Type B pancreatic cell (in vitro differentiated cells): ENCODE results near the gene CDK16. TPM values are rescaled to one million over a fixed set of nuclear protein-coding genes. Genes with fewer than 3 reads are reported as not detected.
"Not testable (repeated sequence)": the region's sequence is repeated elsewhere in the genome, so short reads cannot be mapped to it uniquely, and the experiment has no call there.

Experiments
- DNase-seq: peaks from one replicate; pipeline ENCODE4 v3.0.0; 2021; ENCODE audit warnings: mixed read lengths; ENCODE audit not compliant: unreplicated experiment; ENCODE audit errors: extremely low spot score
- H3K27ac Mint-ChIP-seq: 2 replicates; pipeline ENCODE4 v1.8.0; 2021; ENCODE audit warnings: mild to moderate bottlenecking, mixed read lengths
- H3K27me3 Mint-ChIP-seq: 2 replicates; pipeline ENCODE4 v1.8.0; 2021; ENCODE audit warnings: mixed read lengths
- H3K36me3 Mint-ChIP-seq: 2 replicates; pipeline ENCODE4 v1.8.0; 2021; ENCODE audit warnings: mixed read lengths
- H3K4me1 Mint-ChIP-seq: one replicate; pipeline ENCODE4 v1.8.0; 2021; ENCODE audit warnings: mixed read lengths; ENCODE audit not compliant: unreplicated experiment
- H3K4me3 Mint-ChIP-seq: 2 replicates; pipeline ENCODE4 v1.8.0; 2021; ENCODE audit warnings: mild to moderate bottlenecking, mixed read lengths
- H3K9me3 Mint-ChIP-seq: 2 replicates; pipeline ENCODE4 v1.8.0; 2021; ENCODE audit warnings: mixed read lengths
- total RNA-seq: library from RNA; stranded (reverse); gene quantifications from 2 replicates; pipeline ENCODE4 v1.2.1, GENCODE V29; 2021; ENCODE audit warnings: low replicate concordance
- TF ChIP-seq, protein P1 (sequence below): fragments of 200-600 bp; sonication (generic); conservative IDR thresholded peaks from 2 replicates; pipeline ENCODE4 v1.5.0; 2021; ENCODE audit warnings: antibody characterized with exemption, mild to moderate bottlenecking

CDK16 gene
- total RNA-seq, 1 donor from 2014 or later = 234 TPM

DNA sequence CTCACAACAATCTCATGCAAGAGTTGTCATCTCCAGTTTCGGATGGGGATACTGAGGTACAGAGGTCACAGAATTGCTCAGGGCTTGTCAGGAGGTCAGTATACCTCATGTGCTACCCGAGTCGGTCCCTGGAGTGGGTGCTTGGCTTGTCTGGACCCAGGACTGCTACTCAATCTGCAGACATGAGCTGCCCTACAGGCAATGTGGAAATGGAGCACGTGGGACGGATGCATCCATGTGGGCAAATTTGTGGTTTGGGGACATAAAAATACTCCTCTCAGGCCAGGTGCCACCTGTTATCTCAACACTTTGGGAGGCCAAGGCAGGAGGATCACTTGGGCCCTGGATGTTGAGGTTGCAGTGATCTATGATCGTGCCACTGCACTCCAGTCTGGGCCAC, 30.1 kb downstream of the CDK16 start:
- Mint-ChIP-seq H3K4me3 (no peak overlapping the region), H3K36me3 (peaks cover 28% of the 10 kb centered on the region), H3K27ac (no peak overlapping the region), H3K27me3 (no peaks in the 10 kb centered on the region), H3K9me3 (no peaks in the 10 kb centered on the region), H3K4me1 (no peaks in the 10 kb centered on the region)
- TF ChIP-seq, protein P1, sequence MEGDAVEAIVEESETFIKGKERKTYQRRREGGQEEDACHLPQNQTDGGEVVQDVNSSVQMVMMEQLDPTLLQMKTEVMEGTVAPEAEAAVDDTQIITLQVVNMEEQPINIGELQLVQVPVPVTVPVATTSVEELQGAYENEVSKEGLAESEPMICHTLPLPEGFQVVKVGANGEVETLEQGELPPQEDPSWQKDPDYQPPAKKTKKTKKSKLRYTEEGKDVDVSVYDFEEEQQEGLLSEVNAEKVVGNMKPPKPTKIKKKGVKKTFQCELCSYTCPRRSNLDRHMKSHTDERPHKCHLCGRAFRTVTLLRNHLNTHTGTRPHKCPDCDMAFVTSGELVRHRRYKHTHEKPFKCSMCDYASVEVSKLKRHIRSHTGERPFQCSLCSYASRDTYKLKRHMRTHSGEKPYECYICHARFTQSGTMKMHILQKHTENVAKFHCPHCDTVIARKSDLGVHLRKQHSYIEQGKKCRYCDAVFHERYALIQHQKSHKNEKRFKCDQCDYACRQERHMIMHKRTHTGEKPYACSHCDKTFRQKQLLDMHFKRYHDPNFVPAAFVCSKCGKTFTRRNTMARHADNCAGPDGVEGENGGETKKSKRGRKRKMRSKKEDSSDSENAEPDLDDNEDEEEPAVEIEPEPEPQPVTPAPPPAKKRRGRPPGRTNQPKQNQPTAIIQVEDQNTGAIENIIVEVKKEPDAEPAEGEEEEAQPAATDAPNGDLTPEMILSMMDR = no peak
- no peak for DNase-seq

DNA sequence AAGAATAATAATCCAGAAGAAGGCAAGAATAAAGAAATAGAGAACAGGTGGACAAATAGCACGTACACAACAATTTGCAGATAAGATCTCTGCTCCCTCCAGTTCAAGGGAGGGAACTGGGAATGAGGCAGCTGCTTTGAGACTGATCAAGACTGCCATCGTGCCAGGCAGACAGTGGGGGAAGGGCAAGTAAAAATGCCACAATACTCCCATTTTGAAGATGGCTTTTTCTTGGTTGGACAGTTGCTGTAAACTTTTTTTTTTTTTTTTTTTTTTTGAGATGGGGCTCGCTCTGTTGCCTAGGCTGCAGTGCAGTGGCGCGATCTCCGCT, 31.5 kb downstream of the CDK16 start:
- no peaks in the 10 kb centered on the region for H3K27me3 Mint-ChIP-seq

DNA sequence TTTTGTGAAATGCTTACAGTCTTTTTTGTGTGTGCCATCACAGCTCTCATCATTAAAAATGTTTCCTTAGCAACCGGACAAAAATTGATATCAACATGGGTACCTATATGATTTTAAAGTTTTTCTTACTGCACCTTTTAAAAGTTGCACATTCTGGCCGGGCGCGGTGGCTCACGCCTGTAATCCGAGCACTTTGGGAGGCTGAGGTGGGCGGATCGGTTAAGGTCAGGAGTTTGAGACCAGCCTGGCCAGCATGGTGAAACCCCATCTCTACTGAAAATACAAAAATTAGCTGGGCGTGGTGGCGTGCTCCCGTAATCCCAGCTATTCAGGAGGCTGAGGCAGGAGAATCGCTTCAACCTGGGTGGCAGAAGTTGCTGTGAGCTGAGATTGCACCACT, 39.1 kb downstream of the CDK16 start:
- not testable (repeated sequence) for H3K27me3 Mint-ChIP-seq, H3K9me3 Mint-ChIP-seq, DNase-seq

More for the DNA sequence above, 31.5 kb downstream of the CDK16 start:
- Mint-ChIP-seq H3K4me3 (no peak overlapping the region), H3K9me3 (no peaks in the 10 kb centered on the region), H3K27ac (no peak overlapping the region), H3K4me1 (no peaks in the 10 kb centered on the region), H3K36me3 (peaks cover 20% of the 10 kb centered on the region)
- TF ChIP-seq, protein P1 = no peak
- no peak for DNase-seq

DNA sequence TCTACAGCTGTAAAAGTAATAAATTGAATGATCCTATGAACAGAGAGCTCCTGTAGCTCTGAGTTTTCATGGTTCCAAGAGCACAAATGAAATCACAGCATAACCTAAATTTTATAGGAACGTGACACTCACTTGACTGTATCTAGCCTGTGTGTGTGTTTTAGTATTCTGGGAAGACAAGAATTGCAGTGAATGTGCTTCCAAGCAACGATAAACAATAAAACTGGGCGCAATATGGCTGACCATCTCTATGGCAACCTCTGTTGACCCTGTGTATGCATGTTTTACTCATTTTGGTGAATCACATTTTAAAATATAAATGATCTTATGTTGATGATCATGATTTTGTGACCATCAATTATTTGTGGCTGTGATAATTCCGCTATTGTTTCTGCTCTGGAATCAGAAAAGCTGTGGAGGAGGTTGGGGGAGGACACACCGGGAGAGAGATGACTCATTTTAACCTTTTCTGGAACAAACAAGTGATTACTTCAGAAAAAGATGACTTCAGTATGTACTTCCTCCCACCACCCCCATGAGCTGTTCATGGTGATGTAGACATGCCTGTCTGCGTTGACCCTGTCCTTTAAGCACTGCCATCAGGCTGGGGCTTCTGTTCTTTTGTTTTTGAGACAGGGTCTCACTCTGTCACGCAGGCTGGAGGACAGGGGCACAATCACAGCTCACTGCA, 46.1 kb downstream of the CDK16 start:
- no peaks in the 10 kb centered on the region for H3K36me3 Mint-ChIP-seq
- H3K27ac Mint-ChIP-seq = no peak overlapping the region
- H3K27me3 Mint-ChIP-seq = no peaks in the 10 kb centered on the region
- peaks cover 7% of the 10 kb centered on the region for H3K9me3 Mint-ChIP-seq
- DNase-seq = no peak
- peaks cover 4% of the 10 kb centered on the region for H3K4me1 Mint-ChIP-seq
- TF ChIP-seq, protein P1 = no peak
- H3K4me3 Mint-ChIP-seq = no peak overlapping the region

More for the DNA sequence above, 39.1 kb downstream of the CDK16 start:
- not testable (repeated sequence) for H3K4me1 Mint-ChIP-seq, H3K4me3 Mint-ChIP-seq, H3K36me3 Mint-ChIP-seq, H3K27ac Mint-ChIP-seq

DNA sequence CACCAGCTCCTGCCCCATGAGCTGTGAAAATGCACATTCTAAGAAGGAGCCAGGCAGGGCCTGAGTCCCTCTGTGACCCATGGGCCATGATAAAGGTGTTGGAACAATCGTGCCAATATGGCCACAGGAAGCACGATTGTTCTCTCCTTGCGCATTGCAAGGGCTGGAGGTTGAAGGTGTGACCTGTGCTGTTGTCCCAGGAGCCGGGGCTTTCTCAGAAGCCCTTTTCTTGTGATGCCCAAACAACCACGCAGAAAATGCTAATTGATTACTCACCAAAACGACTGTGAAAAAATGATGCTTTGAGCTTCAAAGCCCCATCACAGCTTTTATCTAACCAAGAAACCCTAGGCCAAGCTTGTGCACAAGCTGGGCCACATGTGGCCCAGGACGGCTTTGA, 48.2 kb downstream of the CDK16 start:
- no peak for DNase-seq
- H3K4me3 Mint-ChIP-seq = no peak overlapping the region
- TF ChIP-seq, protein P1 = no peak
- H3K36me3 Mint-ChIP-seq = no peaks in the 10 kb centered on the region
- H3K9me3 Mint-ChIP-seq = peaks cover 7% of the 10 kb centered on the region
- no peak overlapping the region for H3K27ac Mint-ChIP-seq
- H3K4me1 Mint-ChIP-seq = peaks cover 4% of the 10 kb centered on the region
- no peaks in the 10 kb centered on the region for H3K27me3 Mint-ChIP-seq

DNA sequence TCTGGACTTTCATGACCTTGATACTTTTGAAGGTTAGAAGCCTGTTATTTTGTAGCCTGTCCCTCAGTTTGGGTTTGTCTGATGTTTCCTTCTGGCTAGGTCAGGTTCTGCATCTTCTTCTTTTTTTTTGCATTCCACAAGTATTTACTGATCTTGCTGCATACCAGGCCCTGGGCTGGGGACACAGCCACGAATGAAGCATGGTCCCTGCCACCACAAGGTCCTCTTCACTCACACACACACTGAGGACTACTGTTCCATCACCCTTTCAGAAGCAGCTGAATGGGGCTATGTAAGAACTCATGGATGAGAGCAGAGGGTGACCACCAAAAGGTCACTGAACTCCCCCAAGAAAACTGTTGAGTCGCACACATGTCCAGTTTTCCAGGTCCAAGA, 53.5 kb downstream of the CDK16 start:
- TF ChIP-seq, protein P1 = no peak
- Mint-ChIP-seq H3K27me3 (no peaks in the 10 kb centered on the region), H3K4me1 (no peaks in the 10 kb centered on the region), H3K27ac (no peak overlapping the region), H3K36me3 (no peaks in the 10 kb centered on the region), H3K9me3 (no peaks in the 10 kb centered on the region), H3K4me3 (no peak overlapping the region)
- DNase-seq = no peak
